Activated naive CD4-positive, alpha-beta T cell treated with anti-CD3 and anti-CD28 coated beads for 36 hours (primary cell): ENCODE results near the gene LGR4. TPM values are rescaled to one million over a fixed set of nuclear protein-coding genes. Genes with fewer than 3 reads are reported as not detected.
A peak's percentile ranks its signal among the peaks of the same experiment; 100 is the strongest.

ENCODE experiments used
- CTCF ChIA-PET: fragments of 350-600 bp; sonication (Branson Sonifier 250); formaldehyde crosslinking; loops from one replicate; lab custom pipeline; 2021; ENCODE audit warnings: antibody characterized with exemption; lab: Charles Lee
- DNase-seq: peaks from one replicate; pipeline ENCODE4 v3.0.0-alpha.2; 2020
- H3K27ac Mint-ChIP-seq: one replicate; pipeline ENCODE4 v1.8.0; 2021; ENCODE audit warnings: mild to moderate bottlenecking, mixed read lengths
- H3K27me3 Mint-ChIP-seq: one replicate; pipeline ENCODE4 v1.8.0; 2021; ENCODE audit warnings: low read depth, mixed read lengths
- H3K36me3 Mint-ChIP-seq: one replicate; pipeline ENCODE4 v1.8.0; 2021; ENCODE audit warnings: low read depth, mixed read lengths
- H3K4me1 Mint-ChIP-seq: one replicate; pipeline ENCODE4 v1.8.0; 2021; ENCODE audit warnings: low read depth, mixed read lengths
- H3K4me3 Mint-ChIP-seq: one replicate; pipeline ENCODE4 v1.8.0; 2021; ENCODE audit warnings: mild to moderate bottlenecking, moderate library complexity, mixed read lengths
- H3K9me3 Mint-ChIP-seq: one replicate; pipeline ENCODE4 v1.8.0; 2021; ENCODE audit warnings: mixed read lengths
- intact Hi-C: fragments of 100-400 bp; cut with micrococcal nuclease; formaldehyde crosslinking; loops from one replicate; pipeline ENCODE4 v1.15.1; 2023
- total RNA-seq, 2 experiments: library from RNA; stranded (reverse); gene quantifications; one replicate each; pipeline ENCODE4 v1.2.3, GENCODE V29; 2021

The LGR4 gene
- total RNA-seq, 2 experiments from 2014 or later: 0.12 to 0.19 TPM

DNA sequence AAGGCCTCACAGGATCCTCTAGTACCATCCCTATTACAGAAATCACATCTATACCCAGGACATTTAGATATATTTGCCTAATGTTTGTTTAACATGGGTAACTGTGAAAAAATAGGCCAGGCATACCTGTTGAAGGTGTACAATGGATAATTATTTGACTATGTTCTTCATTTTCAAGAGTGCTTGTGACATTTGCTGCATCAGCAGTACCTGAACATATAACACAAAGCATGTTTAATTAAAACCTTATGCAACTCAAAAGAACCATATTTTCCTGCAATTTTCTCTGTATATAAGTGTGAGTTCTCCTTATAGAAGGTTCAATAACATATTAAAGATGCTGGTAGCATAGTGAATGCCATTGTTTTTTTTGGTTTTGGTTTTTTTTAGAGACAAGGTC, 101.1 kb downstream of the LGR4 start:
- Mint-ChIP-seq H3K4me1 (no peaks in the 10 kb centered on the region), H3K27me3 (no peaks in the 10 kb centered on the region), H3K4me3 (no peak overlapping the region), H3K27ac (no peak overlapping the region), H3K36me3 (no peaks in the 10 kb centered on the region), H3K9me3 (no peaks in the 10 kb centered on the region)
- CTCF ChIA-PET: interaction anchor here (0.9 kb wide), 1 partner anchor 127 kb away, joined by 3 read pairs; no protein-coding TSS in a partner anchor
- DNase-seq: no peak
- intact Hi-C loops: no loop called here

DNA sequence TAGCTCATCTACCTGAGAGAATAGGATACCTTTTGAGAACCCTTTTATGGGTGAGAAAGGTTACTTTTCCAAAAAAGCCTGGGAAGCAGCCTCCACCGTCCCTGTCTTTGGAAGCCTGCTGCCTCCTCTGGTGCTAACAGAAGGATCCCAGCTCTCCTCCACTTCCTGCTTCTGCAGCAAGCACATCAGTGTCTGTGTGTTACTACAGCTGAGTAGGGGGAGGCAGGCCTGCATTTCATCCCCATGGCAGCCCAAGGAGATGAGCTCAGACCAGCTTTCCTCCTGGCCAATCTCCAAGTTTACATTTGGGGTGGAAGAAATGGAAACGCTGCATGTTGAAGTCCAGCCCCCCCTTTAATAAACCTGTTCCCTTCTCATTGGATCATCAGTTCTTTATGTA, 102.2 kb downstream of the LGR4 start:
- Mint-ChIP-seq H3K27ac (no peak overlapping the region), H3K27me3 (no peaks in the 10 kb centered on the region), H3K4me3 (no peak overlapping the region), H3K36me3 (no peaks in the 10 kb centered on the region), H3K4me1 (no peaks in the 10 kb centered on the region), H3K9me3 (no peaks in the 10 kb centered on the region)
- intact Hi-C loops: no loop called here
- DNase-seq: no peak
- CTCF ChIA-PET: interaction anchor here (0.6 to 0.7 kb wide), 2 partner anchors 116 to 830 kb away, joined by 3 read pairs; no protein-coding TSS in a partner anchor

DNA sequence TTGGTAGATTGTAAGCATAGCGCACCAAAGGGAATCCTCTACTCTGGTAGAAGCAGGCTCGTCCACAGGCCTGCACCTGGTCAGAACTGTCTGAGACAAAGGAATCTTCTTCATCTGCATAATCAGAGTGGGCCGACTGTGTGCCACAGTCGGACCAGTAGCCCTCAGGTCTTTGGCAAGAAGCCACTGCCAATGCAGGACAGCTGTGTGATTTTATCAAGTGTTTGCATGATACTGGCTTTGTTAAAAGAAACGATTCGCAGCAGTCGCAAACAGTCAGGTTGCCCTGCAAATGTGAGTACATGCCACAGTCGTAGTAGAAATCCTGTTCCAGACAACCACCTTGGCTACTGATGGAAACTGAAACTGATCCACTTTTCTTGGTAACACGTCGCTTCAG, 104.7 kb downstream of the LGR4 start:
- H3K4me3 Mint-ChIP-seq: no peak overlapping the region
- H3K27me3 Mint-ChIP-seq: no peaks in the 10 kb centered on the region
- intact Hi-C loops: no loop called here
- CTCF ChIA-PET: no interaction called here
- H3K27ac Mint-ChIP-seq: no peak overlapping the region
- no peaks in the 10 kb centered on the region for H3K36me3 Mint-ChIP-seq
- no peaks in the 10 kb centered on the region for H3K9me3 Mint-ChIP-seq
- no peak for DNase-seq
- peaks cover 7% of the 10 kb centered on the region for H3K4me1 Mint-ChIP-seq

DNA sequence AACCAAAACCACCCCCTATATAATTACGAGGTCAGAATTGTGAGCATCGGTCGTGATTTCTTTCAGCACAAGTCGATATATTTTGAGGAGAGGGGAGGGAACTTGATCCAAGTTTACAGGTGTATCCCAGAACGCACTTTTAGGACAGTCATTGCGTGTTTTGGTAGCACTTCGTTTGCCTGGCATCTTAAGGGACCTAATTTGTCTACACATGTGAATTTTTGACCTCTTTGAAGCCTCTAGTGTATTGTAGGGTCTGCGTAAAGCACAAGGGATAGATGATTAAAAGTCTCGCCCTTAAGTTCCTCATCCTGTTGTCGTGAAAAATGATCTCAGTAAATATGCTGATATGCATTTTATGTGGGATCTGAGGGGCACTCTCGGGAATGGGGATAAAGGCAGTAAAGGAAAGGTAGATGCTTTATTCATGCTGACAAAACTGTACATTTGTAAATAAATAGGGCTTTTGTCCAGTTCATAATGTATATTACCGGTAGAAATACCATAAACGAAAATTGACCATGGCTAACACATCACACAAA, 108.9 kb downstream of the LGR4 start:
- CTCF ChIA-PET: interaction anchor here (2.1 to 2.3 kb wide), 2 partner anchors 67 to 122 kb away, joined by 8 to 9 read pairs; no protein-coding TSS in a partner anchor
- no peak for DNase-seq
- H3K4me1 Mint-ChIP-seq: peaks cover 22% of the 10 kb centered on the region
- H3K4me3 Mint-ChIP-seq: peak overlapping the region; percentile 95
- no peaks in the 10 kb centered on the region for H3K36me3 Mint-ChIP-seq
- H3K27me3 Mint-ChIP-seq: no peaks in the 10 kb centered on the region
- H3K27ac Mint-ChIP-seq: peak overlapping the region; percentile 77
- no peaks in the 10 kb centered on the region for H3K9me3 Mint-ChIP-seq
- intact Hi-C loops: loop anchor here (1.0 to 5.0 kb wide), 4 partner anchors 44 to 744 kb away; partner anchors contain the start of genes KIF18A, LGR4, LIN7C and METTL15

DNA sequence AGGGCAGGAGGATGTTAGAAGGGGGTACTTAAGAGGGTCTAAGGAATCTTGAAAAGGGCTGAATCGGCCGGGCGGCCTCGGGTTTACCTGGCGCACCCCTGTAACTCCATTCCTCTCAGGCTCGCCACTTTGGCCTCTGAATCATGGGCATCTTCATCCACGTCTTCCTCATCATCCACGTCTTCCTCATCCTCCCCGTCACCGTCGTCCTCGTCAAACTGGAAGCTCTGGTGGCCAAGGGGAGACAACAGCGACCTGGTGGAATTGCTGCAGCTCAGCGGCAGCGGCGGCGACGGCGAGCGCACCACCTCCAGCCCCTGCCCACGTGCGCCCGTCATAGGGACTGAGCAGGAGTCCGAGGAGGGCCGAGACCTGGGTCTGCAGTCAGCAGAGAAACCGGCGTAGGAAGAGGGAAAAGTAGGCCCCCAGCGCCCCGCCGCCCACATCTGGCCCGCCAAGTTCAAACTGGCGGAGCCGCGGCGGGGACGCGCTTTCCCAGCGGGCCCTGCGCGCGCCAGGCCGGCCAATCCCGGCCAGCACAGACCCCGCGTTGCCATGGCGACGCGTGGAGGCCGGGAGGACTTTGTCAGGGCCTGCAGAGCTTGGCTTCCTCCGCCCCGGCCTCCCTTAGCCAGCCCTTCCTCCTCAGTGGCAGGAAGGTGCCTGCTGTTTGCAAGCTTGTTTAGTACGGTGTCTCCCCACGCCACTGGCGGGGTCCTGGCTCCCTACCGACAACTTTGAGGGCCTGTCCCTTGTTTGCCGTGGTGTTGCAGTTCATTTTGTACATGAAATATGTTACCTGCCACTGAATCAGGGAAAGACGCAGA, 109.6 kb downstream of the LGR4 start, which contains the start of gene CCDC34:
CCDC34 (minus strand) TSS at position 467 of the 827 bp plus-strand sequence; CDS start at position 446, 21 bp downstream.
- Mint-ChIP-seq H3K36me3 (no peaks in the 10 kb centered on the region), H3K27ac (peak within 1 kb of the TSS; percentile 77), H3K4me3 (peak within 1 kb of the TSS; percentile 95), H3K9me3 (no peaks in the 10 kb centered on the region), H3K4me1 (peaks cover 22% of the 10 kb centered on the region), H3K27me3 (no peaks in the 10 kb centered on the region)
- intact Hi-C loops: loop anchor here (1.0 to 5.0 kb wide), 4 partner anchors 44 to 744 kb away; partner anchors contain the start of genes KIF18A, LGR4, LIN7C and METTL15
- DNase-seq: peak; percentile 87
- CTCF ChIA-PET: interaction anchor here (2.1 to 2.3 kb wide), 2 partner anchors 67 to 123 kb away, joined by 8 to 9 read pairs; no protein-coding TSS in a partner anchor

DNA sequence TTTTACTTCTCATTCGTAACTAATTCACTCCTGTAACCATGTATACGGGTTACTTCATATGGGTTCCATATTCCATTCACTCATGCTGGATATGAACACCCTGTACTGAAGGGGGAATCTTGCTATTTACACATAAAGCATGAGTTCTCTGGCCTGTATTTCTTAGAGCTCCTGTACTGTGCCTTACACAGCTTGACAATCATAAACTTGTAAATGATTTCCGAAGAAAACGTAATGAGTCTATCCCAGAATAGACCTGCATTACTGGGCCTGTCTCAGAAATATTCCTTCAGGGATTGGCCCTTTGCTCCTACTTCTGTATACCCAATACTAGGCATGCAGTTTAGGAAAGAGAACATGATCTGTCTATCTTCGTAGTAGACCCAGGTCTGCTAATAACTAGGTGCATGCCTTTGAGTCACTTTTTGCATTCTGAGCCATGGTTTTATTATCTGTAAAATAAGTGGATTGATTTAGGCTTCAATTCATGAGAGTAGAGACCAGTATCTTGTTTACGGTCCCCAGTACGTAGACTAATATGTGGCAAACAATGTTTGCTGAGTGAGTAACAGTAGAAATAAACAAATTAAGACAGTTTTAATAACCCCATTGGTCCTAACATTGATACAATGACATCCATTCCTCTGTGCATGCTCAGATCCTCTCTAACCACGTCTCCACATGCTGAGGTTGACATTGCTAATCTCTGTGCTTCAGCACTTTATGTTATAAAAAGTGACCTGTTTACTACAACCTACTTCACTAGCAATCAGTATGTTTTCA, 110.8 kb downstream of the LGR4 start:
- no peak overlapping the region for H3K27ac Mint-ChIP-seq
- H3K9me3 Mint-ChIP-seq: no peaks in the 10 kb centered on the region
- peaks cover 22% of the 10 kb centered on the region for H3K4me1 Mint-ChIP-seq
- DNase-seq: no peak
- no peaks in the 10 kb centered on the region for H3K36me3 Mint-ChIP-seq
- CTCF ChIA-PET: interaction anchor here (0.6 kb wide), 1 partner anchor 136 kb away, joined by 4 read pairs; no protein-coding TSS in a partner anchor
- intact Hi-C loops: loop anchor here (5.0 kb wide), 1 partner anchor 745 kb away; the partner anchor contains the start of genes KIF18A and METTL15
- H3K4me3 Mint-ChIP-seq: peak overlapping the region; percentile 95
- no peaks in the 10 kb centered on the region for H3K27me3 Mint-ChIP-seq

DNA sequence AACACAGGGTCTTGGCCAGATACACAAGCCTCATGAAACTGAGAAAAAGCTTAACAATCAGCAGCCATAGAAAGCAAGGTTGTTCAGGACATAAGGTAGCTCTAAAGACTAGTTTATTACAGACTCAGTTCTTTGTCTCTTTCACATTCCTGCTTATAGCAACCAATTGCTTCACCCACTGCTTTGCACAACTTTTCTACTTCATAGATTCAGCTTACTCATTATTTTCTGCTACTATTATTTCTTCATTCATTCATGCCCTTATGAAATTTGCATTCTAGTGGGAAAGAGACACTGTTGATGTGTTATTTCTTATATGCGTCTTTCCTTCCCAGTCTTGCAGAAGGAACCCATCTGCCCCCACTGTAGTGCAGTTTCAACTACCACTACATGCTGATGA, 114.3 kb downstream of the LGR4 start:
- peaks cover 15% of the 10 kb centered on the region for H3K4me1 Mint-ChIP-seq
- no peak overlapping the region for H3K4me3 Mint-ChIP-seq
- H3K9me3 Mint-ChIP-seq: no peaks in the 10 kb centered on the region
- DNase-seq: no peak
- H3K27ac Mint-ChIP-seq: no peak overlapping the region
- CTCF ChIA-PET: interaction anchor here (1.0 kb wide), 1 partner anchor 15 kb away, joined by 3 read pairs; no protein-coding TSS in a partner anchor
- H3K27me3 Mint-ChIP-seq: no peaks in the 10 kb centered on the region
- intact Hi-C loops: no loop called here
- H3K36me3 Mint-ChIP-seq: no peaks in the 10 kb centered on the region

DNA sequence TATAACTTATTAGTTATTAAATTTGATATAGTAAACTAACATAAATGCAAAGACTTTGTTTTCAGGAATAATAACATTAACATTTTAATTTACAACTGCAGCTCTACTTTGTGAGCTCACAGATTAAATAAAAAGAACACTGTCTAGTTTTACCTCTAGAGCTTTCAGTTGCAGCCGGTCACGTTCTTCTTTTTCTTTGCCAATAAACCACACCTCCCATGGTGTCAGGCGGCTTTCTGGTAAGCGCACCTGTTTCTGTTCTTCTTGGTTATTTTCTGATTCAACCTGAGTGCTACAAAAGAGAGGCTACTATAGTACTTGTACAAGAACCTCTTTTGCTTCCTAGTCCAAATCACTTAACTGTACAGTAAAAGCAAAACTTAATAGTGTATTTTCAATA, 115.3 kb downstream of the LGR4 start:
- H3K27me3 Mint-ChIP-seq: no peaks in the 10 kb centered on the region
- peaks cover 12% of the 10 kb centered on the region for H3K4me1 Mint-ChIP-seq
- H3K36me3 Mint-ChIP-seq: no peaks in the 10 kb centered on the region
- intact Hi-C loops: no loop called here
- H3K9me3 Mint-ChIP-seq: no peaks in the 10 kb centered on the region
- no peak overlapping the region for H3K27ac Mint-ChIP-seq
- DNase-seq: no peak
- H3K4me3 Mint-ChIP-seq: no peak overlapping the region
- CTCF ChIA-PET: no interaction called here

DNA sequence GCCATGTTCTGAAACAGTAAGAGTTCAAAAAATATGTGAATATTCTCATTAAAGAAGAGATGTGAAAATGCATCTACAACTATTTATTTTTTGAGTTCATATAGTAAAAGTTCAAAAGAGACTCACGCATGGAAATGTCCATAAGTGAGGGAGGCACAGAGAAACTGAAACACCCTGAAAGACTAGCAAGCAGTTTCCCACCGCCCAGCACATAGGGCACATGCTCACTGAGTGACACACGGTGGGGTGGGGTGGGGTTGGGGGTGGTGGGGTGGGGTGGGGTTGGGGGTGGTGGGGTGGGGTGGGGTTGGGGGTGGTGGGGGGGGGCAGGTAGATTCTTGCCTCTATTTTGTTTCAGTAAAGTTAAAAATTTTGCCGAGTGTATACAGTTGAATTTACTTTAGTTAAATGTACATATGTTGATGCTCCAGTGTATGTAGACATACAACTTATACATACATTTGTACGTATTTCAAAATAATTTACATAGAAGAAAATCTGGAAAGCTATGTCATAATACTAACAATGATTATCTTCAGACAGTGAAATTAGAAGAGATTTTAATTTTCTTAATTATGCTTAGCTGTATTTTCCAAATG, 115.9 kb downstream of the LGR4 start:
- Mint-ChIP-seq H3K27me3 (no peaks in the 10 kb centered on the region), H3K27ac (no peak overlapping the region), H3K4me3 (no peak overlapping the region), H3K9me3 (no peaks in the 10 kb centered on the region), H3K4me1 (peaks cover 6% of the 10 kb centered on the region), H3K36me3 (no peaks in the 10 kb centered on the region)
- CTCF ChIA-PET: no interaction called here
- intact Hi-C loops: no loop called here
- DNase-seq: no peak

DNA sequence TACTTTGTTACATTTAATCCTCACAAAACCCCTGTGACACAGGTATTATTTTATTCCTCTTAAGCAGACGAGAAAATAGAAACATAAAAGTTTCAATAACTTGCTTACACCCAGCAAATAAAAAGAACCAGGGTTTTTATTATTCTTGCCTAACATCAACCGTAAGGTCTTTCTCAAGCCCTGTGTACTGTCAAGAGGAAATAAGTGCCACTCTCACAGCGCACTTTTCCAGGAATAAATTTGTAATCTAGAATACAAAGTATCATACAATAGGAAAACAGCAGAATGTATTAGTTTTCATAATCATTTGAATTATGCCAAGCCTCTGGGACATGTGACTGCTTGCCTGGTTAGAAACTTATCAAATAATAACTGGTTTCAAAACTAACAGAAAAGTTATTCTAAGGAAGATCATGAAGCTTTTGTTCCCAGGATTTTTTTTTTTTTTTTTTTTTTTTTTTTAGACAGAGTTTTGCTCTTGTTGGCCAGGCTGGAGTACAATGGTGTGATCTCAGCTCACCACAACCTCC, 117.0 kb downstream of the LGR4 start:
- H3K27me3 Mint-ChIP-seq: no peaks in the 10 kb centered on the region
- intact Hi-C loops: no loop called here
- no peak overlapping the region for H3K4me3 Mint-ChIP-seq
- no peaks in the 10 kb centered on the region for H3K36me3 Mint-ChIP-seq
- DNase-seq: no peak
- no peaks in the 10 kb centered on the region for H3K9me3 Mint-ChIP-seq
- H3K4me1 Mint-ChIP-seq: no peaks in the 10 kb centered on the region
- CTCF ChIA-PET: interaction anchor here (0.6 kb wide), 1 partner anchor 107 kb away, joined by 3 read pairs; no protein-coding TSS in a partner anchor
- no peak overlapping the region for H3K27ac Mint-ChIP-seq

DNA sequence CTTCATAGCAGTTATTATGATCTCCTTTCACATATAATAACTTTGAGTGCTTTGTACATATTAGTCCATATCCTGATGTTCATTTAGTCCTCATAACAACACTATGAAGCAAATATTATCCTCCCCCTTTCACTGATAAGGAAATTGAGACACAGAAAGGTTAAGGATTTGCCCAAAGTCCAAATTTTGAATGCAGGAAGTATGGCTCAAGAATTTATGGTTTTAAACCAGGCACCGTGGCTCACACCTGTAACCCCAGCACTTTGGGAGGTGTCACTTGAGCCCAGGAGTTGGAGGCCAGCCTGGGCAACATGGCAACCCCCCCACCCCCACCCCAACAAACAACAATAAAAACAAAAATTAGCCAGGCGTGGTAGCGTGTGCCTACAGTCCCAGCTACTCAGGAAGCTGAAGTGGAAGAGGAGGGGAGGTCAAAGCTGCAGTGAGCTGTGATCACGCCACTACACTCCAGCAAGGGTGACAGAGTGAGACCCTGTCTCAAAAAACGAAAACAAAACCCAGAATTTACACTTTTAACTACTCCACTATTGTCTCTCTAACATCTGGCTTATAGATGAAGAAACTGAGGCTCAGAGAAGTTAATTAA, 118.1 kb downstream of the LGR4 start:
- no peak overlapping the region for H3K4me3 Mint-ChIP-seq
- peaks cover 5% of the 10 kb centered on the region for H3K36me3 Mint-ChIP-seq
- CTCF ChIA-PET: no interaction called here
- intact Hi-C loops: no loop called here
- DNase-seq: no peak
- no peaks in the 10 kb centered on the region for H3K4me1 Mint-ChIP-seq
- H3K27ac Mint-ChIP-seq: no peak overlapping the region
- no peaks in the 10 kb centered on the region for H3K9me3 Mint-ChIP-seq
- H3K27me3 Mint-ChIP-seq: no peaks in the 10 kb centered on the region
